RWPE2 (cell line): ENCODE results near the gene SNX11.

ENCODE experiments used
- ATAC-seq: fragments of 200-7000 bp; cut with Tn5 transposase; 3 replicates; pipeline ENCODE4 v1.9.1; 2021; ENCODE audit warnings: low read depth
- DNase-seq: peaks from one replicate; pipeline ENCODE4 v3.0.0-alpha.2; 2020; ENCODE audit warnings: low spot score
- H3K27ac ChIP-seq: fragments of 450-650 bp; 2 replicates; pipeline ENCODE4 v1.5.1; 2017; ENCODE audit warnings: mild to moderate bottlenecking; ENCODE audit not compliant: poor library complexity, severe bottlenecking
- H3K27me3 ChIP-seq: fragments of 250-450 bp; sonication (Bioruptor Pico); 2 replicates; pipeline ENCODE4 v1.5.1; 2021; ENCODE audit warnings: mild to moderate bottlenecking, moderate library complexity; ENCODE audit not compliant: insufficient read depth, poor library complexity, severe bottlenecking
- H3K36me3 ChIP-seq: fragments of 250-450 bp; sonication (Bioruptor Pico); 2 replicates; pipeline ENCODE4 v1.5.1; 2020; ENCODE audit warnings: low read depth, mild to moderate bottlenecking, moderate library complexity
- H3K4me1 ChIP-seq: fragments of 250-450 bp; sonication (Bioruptor Pico); 2 replicates; pipeline ENCODE4 v1.5.1; 2021; ENCODE audit warnings: mild to moderate bottlenecking, moderate library complexity; ENCODE audit not compliant: insufficient read depth, poor library complexity, severe bottlenecking
- H3K4me3 ChIP-seq: fragments of 250-450 bp; sonication (Bioruptor Pico); 2 replicates; pipeline ENCODE4 v1.5.1; 2021; ENCODE audit warnings: mild to moderate bottlenecking, moderate library complexity; ENCODE audit not compliant: severe bottlenecking
- H3K9me3 ChIP-seq: fragments of 250-450 bp; sonication (Bioruptor Pico); 2 replicates; pipeline ENCODE4 v1.5.1; 2021; ENCODE audit warnings: mild to moderate bottlenecking, moderate library complexity; ENCODE audit not compliant: severe bottlenecking
- TF ChIP-seq, protein P1 (sequence below): fragments of 450-650 bp; IDR thresholded peaks from one replicate; pipeline ENCODE4 v1.5.1; 2017; ENCODE audit warnings: mild to moderate bottlenecking, moderate library complexity; ENCODE audit not compliant: poor library complexity, severe bottlenecking

Gene SNX11

DNA sequence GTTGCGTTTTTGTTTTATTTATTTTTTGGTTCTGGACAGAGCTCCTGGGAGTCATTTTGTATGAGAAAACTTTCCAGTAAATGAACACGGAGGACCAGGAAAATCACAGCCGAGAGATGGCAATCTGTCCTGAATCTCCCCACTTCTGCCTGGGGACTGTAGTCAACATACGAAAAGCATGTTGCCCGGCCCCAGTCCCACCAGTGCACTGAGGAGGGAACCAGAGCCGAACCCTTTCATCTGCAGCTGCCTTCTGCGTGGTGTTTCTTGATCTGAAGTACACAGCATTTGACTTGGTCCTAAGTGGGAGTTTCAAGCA is 18.9 kb downstream of the SNX11 start:
- peaks cover 16% of the 10 kb centered on the region for H3K4me1 ChIP-seq
- H3K27ac ChIP-seq = peak overlapping the region; percentile 73
- H3K4me3 ChIP-seq = no peak overlapping the region
- DNase-seq (no peak), ATAC-seq (no peak)
- peaks cover 9% of the 10 kb centered on the region; the same call in 1 of the 2 replicates for H3K36me3 ChIP-seq
- TF ChIP-seq, protein P1, sequence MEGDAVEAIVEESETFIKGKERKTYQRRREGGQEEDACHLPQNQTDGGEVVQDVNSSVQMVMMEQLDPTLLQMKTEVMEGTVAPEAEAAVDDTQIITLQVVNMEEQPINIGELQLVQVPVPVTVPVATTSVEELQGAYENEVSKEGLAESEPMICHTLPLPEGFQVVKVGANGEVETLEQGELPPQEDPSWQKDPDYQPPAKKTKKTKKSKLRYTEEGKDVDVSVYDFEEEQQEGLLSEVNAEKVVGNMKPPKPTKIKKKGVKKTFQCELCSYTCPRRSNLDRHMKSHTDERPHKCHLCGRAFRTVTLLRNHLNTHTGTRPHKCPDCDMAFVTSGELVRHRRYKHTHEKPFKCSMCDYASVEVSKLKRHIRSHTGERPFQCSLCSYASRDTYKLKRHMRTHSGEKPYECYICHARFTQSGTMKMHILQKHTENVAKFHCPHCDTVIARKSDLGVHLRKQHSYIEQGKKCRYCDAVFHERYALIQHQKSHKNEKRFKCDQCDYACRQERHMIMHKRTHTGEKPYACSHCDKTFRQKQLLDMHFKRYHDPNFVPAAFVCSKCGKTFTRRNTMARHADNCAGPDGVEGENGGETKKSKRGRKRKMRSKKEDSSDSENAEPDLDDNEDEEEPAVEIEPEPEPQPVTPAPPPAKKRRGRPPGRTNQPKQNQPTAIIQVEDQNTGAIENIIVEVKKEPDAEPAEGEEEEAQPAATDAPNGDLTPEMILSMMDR = no peak
- no peaks in the 10 kb centered on the region for H3K27me3 ChIP-seq
- no peaks in the 10 kb centered on the region for H3K9me3 ChIP-seq

GRCh38 chr17:48127371-48128051 is 19.9 kb downstream of the SNX11 start:
- Histone ChIP-seq H3K27ac (peak overlapping the region; percentile 73), H3K9me3 (no peaks in the 10 kb centered on the region), H3K27me3 (no peaks in the 10 kb centered on the region), H3K36me3 (0 out of 2 replicates have a peak, but pooled peaks cover 8% of the 10 kb centered on the region), H3K4me3 (no peak overlapping the region), H3K4me1 (peaks cover 16% of the 10 kb centered on the region)
- TF ChIP-seq, protein P1 = no peak
- DNase-seq (peak; percentile 91), ATAC-seq (peak; percentile 98)

DNA sequence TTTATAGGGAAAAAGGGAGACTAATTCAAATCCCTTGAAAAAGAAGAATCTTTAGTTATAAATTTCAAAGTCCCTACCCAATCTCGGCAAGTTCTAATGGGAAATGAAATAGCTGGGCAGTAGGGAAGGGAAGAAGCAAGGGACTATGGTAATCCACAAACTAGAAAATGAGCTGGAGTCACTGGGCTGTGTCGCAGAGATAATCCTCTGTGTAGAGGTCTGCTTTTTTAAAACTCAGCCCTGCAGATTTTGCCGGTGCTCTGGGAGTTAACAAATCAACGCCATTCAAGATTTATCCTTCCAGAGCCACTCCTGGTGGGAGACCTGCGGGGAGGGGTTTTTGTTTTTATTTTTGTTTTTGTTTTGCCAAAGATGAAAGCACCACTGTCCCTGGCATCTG is 20.8 kb downstream of the SNX11 start:
- Histone ChIP-seq H3K4me3 (no peak overlapping the region), H3K27me3 (no peaks in the 10 kb centered on the region), H3K27ac (peak overlapping the region; percentile 73), H3K4me1 (peaks cover 16% of the 10 kb centered on the region), H3K9me3 (no peaks in the 10 kb centered on the region), H3K36me3 (0 out of 2 replicates have a peak, but pooled peaks cover 2% of the 10 kb centered on the region)
- DNase-seq (no peak), ATAC-seq (no peak)
- TF ChIP-seq, protein P1 = no peak

GRCh38 chr17:48129981-48130380 is 22.4 kb downstream of the SNX11 start:
- H3K27ac ChIP-seq = no peak overlapping the region
- no peak overlapping the region for H3K4me3 ChIP-seq
- DNase-seq (no peak), ATAC-seq (no peak)
- H3K9me3 ChIP-seq = no peaks in the 10 kb centered on the region
- no peaks in the 10 kb centered on the region for H3K36me3 ChIP-seq
- H3K27me3 ChIP-seq = no peaks in the 10 kb centered on the region
- TF ChIP-seq, protein P1 = no peak
- peaks cover 16% of the 10 kb centered on the region for H3K4me1 ChIP-seq

GRCh38 chr17:48131216-48131824 is 23.8 kb downstream of the SNX11 start:
- Histone ChIP-seq H3K27ac (no peak overlapping the region), H3K36me3 (no peaks in the 10 kb centered on the region), H3K9me3 (no peaks in the 10 kb centered on the region), H3K4me3 (no peak overlapping the region), H3K27me3 (no peaks in the 10 kb centered on the region), H3K4me1 (peaks cover 16% of the 10 kb centered on the region)
- DNase-seq = peak; percentile 19
- TF ChIP-seq, protein P1 = peak; percentile 91
- ATAC-seq = peak; percentile 67
